ENCODE measurements around the gene RIOK2. TPM values are rescaled to one million over a fixed set of nuclear protein-coding genes. Genes with fewer than 3 reads are reported as not detected.

RIOK2 gene
- total and polyA plus RNA-seq, 2 of the 8 experiments (the other 6 are each of a cell fraction or from before 2014, with no cell fraction given): 5.4 to 35.0 TPM

DNA sequence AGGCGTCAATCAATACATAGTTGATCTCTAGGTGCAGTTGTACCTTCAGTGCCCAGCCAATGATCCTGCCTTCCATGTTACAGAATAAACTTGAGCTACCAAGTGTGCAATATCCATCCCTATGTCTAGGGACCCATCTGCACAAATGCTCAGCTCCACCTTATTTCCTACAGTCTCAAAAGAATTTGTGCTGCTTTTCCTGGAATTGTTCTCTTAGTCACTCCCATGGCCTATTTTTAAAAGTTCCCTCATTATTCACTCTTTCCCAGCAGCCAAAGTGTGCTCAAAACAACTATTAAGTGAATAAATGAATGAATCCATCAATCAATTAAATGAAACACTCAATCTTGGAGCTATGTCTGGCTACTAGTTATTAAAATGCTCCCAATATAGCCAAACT is 55.3 kb downstream of the RIOK2 start:
- Histone ChIP-seq H3K27ac (ENCODE audit: low read depth, low read length) (no peak overlapping the region), H4K20me1 (replicated peaks in 1 of 2; ENCODE audit: control insufficient read depth in 1 of 2, insufficient read depth in 2 of 2, low read length in 2 of 2) (no peaks in the 10 kb centered on the region), H3K18ac (ENCODE audit: extremely low read depth, low read length) (no peak overlapping the region), H4K91ac (replicated peaks; ENCODE audit: insufficient read length, low read length) (no peak overlapping the region), H3K4me2 (ENCODE audit: insufficient read depth in 1 of 2, low read depth in 2 of 2, low read length in 2 of 2) (no peak overlapping the region), H3K79me1 (ENCODE audit: low read depth, low read length) (no peaks in the 10 kb centered on the region), H2BK20ac (ENCODE audit: low read length) (no peak overlapping the region), H2BK120ac (replicated peaks; ENCODE audit: low read depth, low read length) (no peak overlapping the region), H3K23me2 (ENCODE audit: low read depth, low read length) (no peaks in the 10 kb centered on the region; the same call in 1 of the 2 replicates), H3K9me3 (ENCODE audit: insufficient read depth in 2 of 2, low read depth in 1 of 2, low read length in 1 of 2) (no peaks in the 10 kb centered on the region), H3K4me1 (replicated peaks in 1 of 4; ENCODE audit: control insufficient read depth in 3 of 4, insufficient read depth in 4 of 4, low read length in 3 of 4) (no peaks in the 10 kb centered on the region; a peak in 1 of 7 replicates), H3K4me3 (ENCODE audit: extremely low read depth in 1 of 4, insufficient read depth in 2 of 4, low read depth in 3 of 4, low read length in 4 of 4) (no peak overlapping the region), H3K23ac (ENCODE audit: insufficient read length) (no peak overlapping the region), H3K4ac (replicated peaks; ENCODE audit: insufficient read length, low read depth, low read length) (no peak overlapping the region), H3K36me3 (ENCODE audit: control insufficient read depth in 2 of 4, insufficient read depth in 4 of 4, low read length in 3 of 4) (no peaks in the 10 kb centered on the region; a peak in 2 of 8 replicates), H4K8ac (ENCODE audit: extremely low read depth, insufficient read depth, low read length) (no peak overlapping the region), H3K56ac (replicated peaks; ENCODE audit: insufficient read length, low read depth, low read length) (no peak overlapping the region), H2BK12ac (ENCODE audit: low read depth, low read length) (no peak overlapping the region), H2BK15ac (ENCODE audit: low read length) (no peak overlapping the region), H3K79me2 (ENCODE audit: control insufficient read depth in 1 of 2, insufficient read depth in 2 of 2, low read length in 2 of 2) (no peaks in the 10 kb centered on the region), H3K14ac (ENCODE audit: insufficient read length) (no peak overlapping the region), H3K9ac (replicated peaks in 1 of 4; ENCODE audit: extremely low read depth in 1 of 4, low read depth in 3 of 4, low read length in 3 of 4) (no peak overlapping the region), H2AFZ (ENCODE audit: low read length) (no peak overlapping the region), H3K27me3 (replicated peaks in 1 of 4; ENCODE audit: control insufficient read depth in 3 of 4, extremely low read depth in 1 of 4, insufficient read depth in 3 of 4, low read length in 3 of 4) (no peaks in the 10 kb centered on the region; a peak in 1 of 7 replicates), H2BK5ac (ENCODE audit: low read depth, low read length) (no peak overlapping the region), H2AK5ac (ENCODE audit: low read depth, low read length) (no peak overlapping the region), H4K5ac (ENCODE audit: insufficient read length, low read depth, low read length) (no peak overlapping the region)
- TF ChIP-seq KDM5A (IDR thresholded peaks at IDR 0.05; ENCODE audit: low read length): no peak
- TF ChIP-seq MAX (IDR thresholded peaks at IDR 0.05): no peak
- TF ChIP-seq KDM1A (IDR thresholded peaks at IDR 0.05; ENCODE audit: borderline replicate concordance, low read length): no peak
- TF ChIP-seq, protein P1, sequence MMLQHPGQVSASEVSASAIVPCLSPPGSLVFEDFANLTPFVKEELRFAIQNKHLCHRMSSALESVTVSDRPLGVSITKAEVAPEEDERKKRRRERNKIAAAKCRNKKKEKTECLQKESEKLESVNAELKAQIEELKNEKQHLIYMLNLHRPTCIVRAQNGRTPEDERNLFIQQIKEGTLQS (IDR thresholded peaks at IDR 0.05; ENCODE audit: insufficient read depth, low read depth, low read length): no peak
- ChIA-PET CTCF (ENCODE audit: partially characterized antibody) (interaction anchor here (0.8 to 3.1 kb wide), 5 partner anchors 8 to 15 kb away, joined by 3 to 12 read pairs (median 3); partner anchors contain the start of gene LIX1), POLR2A (ENCODE audit: partially characterized antibody) (no interaction called here)
- no peak for DNase-seq (ENCODE audit: low read depth in 1 of 2, low spot score in 2 of 2)
- WGBS, 2 experiments (ENCODE audit: extremely low coverage in 1 of 2, insufficient coverage in 1 of 2, insufficient read length in 1 of 2, insufficient replicate concordance in 2 of 2, low coverage in 1 of 2, low lambda C conversion rate in 2 of 2, missing lambda C conversion rate in 1 of 2): 95% methylated on average over 1 of the region's 1 CpG; no CpG with 5 or more reads in 1 of the 2 experiments
- FAIRE-seq: no peak
